Gastrocnemius medialis (tissue), 4 donors: ENCODE measurements around the gene NAA16. TPM values are rescaled to one million over a fixed set of nuclear protein-coding genes. Genes with fewer than 3 reads are reported as not detected.

Experiments used
- ATAC-seq, 2 donors: fragments of 150-250 bp; one replicate each; pipeline ENCODE4 v1.9.1; 2016
- DNase-seq, 2 donors: peaks; one replicate each; pipeline ENCODE4 v3.0.0-alpha.2; 2019
- H3K27ac ChIP-seq, 4 donors: fragments of 200-600 bp; sonication (generic); 1 replicate in 1 of 4; 2 replicates in 3 of 4; pipeline ENCODE4 v1.5.1; 2016 to 2018; ENCODE audit warnings: mild to moderate bottlenecking in 2 of 4, moderate library complexity in 1 of 4
- H3K27me3 ChIP-seq, 3 donors: fragments of 200-600 bp; sonication (generic) in 2 of 3; 1 replicate in 1 of 3; 2 replicates in 2 of 3; pipeline versions ENCODE4 v1.5.1 to v1.6.0; 2016 to 2019; ENCODE audit warnings: mild to moderate bottlenecking in 1 of 3, moderate library complexity in 1 of 3
- H3K36me3 ChIP-seq, 2 donors: fragments of 200-600 bp; sonication (generic) in 1 of 2; one replicate each; pipeline ENCODE4 v1.5.1; 2017 to 2018
- H3K4me1 ChIP-seq, 2 donors: fragments of 200-600 bp; sonication (generic) in 1 of 2; one replicate each; pipeline ENCODE4 v1.5.1; 2016 to 2017; ENCODE audit warnings: mild to moderate bottlenecking in 2 of 2
- H3K4me3 ChIP-seq, 4 donors: fragments of 200-600 bp; sonication (generic) in 3 of 4; 1 replicate in 1 of 4; 2 replicates in 3 of 4; pipeline ENCODE4 v1.5.1; 2016 to 2019; ENCODE audit warnings: mild to moderate bottlenecking in 2 of 4
- H3K9me3 ChIP-seq, 3 donors: fragments of 200-600 bp; sonication (generic) in 2 of 3; 1 replicate in 1 of 3; 2 replicates in 2 of 3; pipeline ENCODE4 v1.5.1; 2016 to 2019
- CTCF ChIP-seq, 5 experiments: fragments of 450-650 bp in 3 of 5; fragments of 200-600 bp in 2 of 5; sonication (generic) in 2 of 5; IDR thresholded peaks in 4 of 5; conservative IDR thresholded peaks in 1 of 5; 1 replicate in 4 of 5; 2 replicates in 1 of 5; pipeline ENCODE4 v1.5.1; 2016 to 2019; ENCODE audit warnings: antibody characterized with exemption in 5 of 5, mild to moderate bottlenecking in 3 of 5, moderate library complexity in 3 of 5
- POLR2A ChIP-seq, 2 donors: fragments of 450-650 bp; IDR thresholded peaks; one replicate each; pipeline ENCODE4 v1.6.1; 2017; ENCODE audit warnings: antibody characterized with exemption in 2 of 2, mild to moderate bottlenecking in 2 of 2, moderate library complexity in 2 of 2
- in situ Hi-C, 4 donors: fragments of 200-750 bp; cut with MboI; loops; one replicate each; pipeline versions ENCODE4 v1.15.0 to v1.8.0; 2017; ENCODE audit warnings: low sequenced_read_pairs in 4 of 4
- intact Hi-C: fragments of 100-400 bp; cut with DNase I; formaldehyde crosslinking; loops from one replicate; pipeline ENCODE4 v1.15.1; 2023; ENCODE audit warnings: low total_unique reads
- total RNA-seq, 4 donors: library from RNA; depleted of rRNA; stranded (reverse); fragments of >200 nt; gene quantifications; one replicate each; pipeline versions ENCODE4 v1.1.0 to v1.2.3, GENCODE V29; 2016

The NAA16 gene
- total RNA-seq, 4 donors from 2014 or later = 8.2 to 30.5 (median 11.6) TPM

- no peak for ATAC-seq
- TF ChIP-seq POLR2A (IDR thresholded peaks at IDR 0.05) = no peak
- no peak for TF ChIP-seq CTCF (IDR thresholded peaks at IDR 0.05 in 4 of 5, conservative IDR thresholded peaks at IDR 0.05 in 1 of 5)
- no peak overlapping the region for H3K4me3 ChIP-seq
- in situ Hi-C loops (no loop called here), intact Hi-C loops (no loop called here)
- no peaks in the 10 kb centered on the region for H3K9me3 ChIP-seq
- no peaks in the 10 kb centered on the region for H3K27me3 ChIP-seq
- H3K4me1 ChIP-seq = no peaks in the 10 kb centered on the region
- no peaks in the 10 kb centered on the region for H3K36me3 ChIP-seq
- DNase-seq = no peak
- no peak overlapping the region for H3K27ac ChIP-seq
These were observed 91.8 kb downstream of the NAA16 start for GRCh38 chr13:41402691-41403511.

GRCh38 chr13:41403983-41404382 is 92.9 kb downstream of the NAA16 start:
- no peaks in the 10 kb centered on the region for H3K27me3 ChIP-seq
- no peaks in the 10 kb centered on the region for H3K4me1 ChIP-seq
- DNase-seq = no peak
- no peak for ATAC-seq
- intact Hi-C loops (no loop called here), in situ Hi-C loops (no loop called here)
- TF ChIP-seq CTCF (IDR thresholded peaks at IDR 0.05 in 4 of 5, conservative IDR thresholded peaks at IDR 0.05 in 1 of 5) = no peak
- no peak for TF ChIP-seq POLR2A (IDR thresholded peaks at IDR 0.05)
- no peak overlapping the region for H3K4me3 ChIP-seq
- no peak overlapping the region for H3K27ac ChIP-seq
- no peaks in the 10 kb centered on the region for H3K9me3 ChIP-seq
- no peaks in the 10 kb centered on the region for H3K36me3 ChIP-seq

- no peak for DNase-seq
- H3K36me3 ChIP-seq = no peaks in the 10 kb centered on the region
- H3K4me1 ChIP-seq = no peaks in the 10 kb centered on the region
- no peak overlapping the region for H3K4me3 ChIP-seq
- in situ Hi-C loops = no loop called here
- no peaks in the 10 kb centered on the region for H3K27me3 ChIP-seq
- H3K9me3 ChIP-seq = no peaks in the 10 kb centered on the region
- TF ChIP-seq POLR2A (IDR thresholded peaks at IDR 0.05) = no peak
- TF ChIP-seq CTCF (IDR thresholded peaks at IDR 0.05 in 4 of 5, conservative IDR thresholded peaks at IDR 0.05 in 1 of 5) = no peak
- no peak for ATAC-seq
- no peak overlapping the region for H3K27ac ChIP-seq
- intact Hi-C loops = no loop called here
These were observed 94.3 kb downstream of the NAA16 start for GRCh38 chr13:41405367-41405766.

- in situ Hi-C loops (no loop called here), intact Hi-C loops (no loop called here)
- Histone ChIP-seq H3K36me3 (no peaks in the 10 kb centered on the region), H3K4me1 (no peaks in the 10 kb centered on the region), H3K27me3 (no peaks in the 10 kb centered on the region), H3K4me3 (no peak overlapping the region), H3K9me3 (no peaks in the 10 kb centered on the region), H3K27ac (no peak overlapping the region)
- ATAC-seq (no peak), DNase-seq (no peak)
- no peak for TF ChIP-seq POLR2A (IDR thresholded peaks at IDR 0.05)
- no peak for TF ChIP-seq CTCF (IDR thresholded peaks at IDR 0.05 in 4 of 5, conservative IDR thresholded peaks at IDR 0.05 in 1 of 5)
These were observed 96.3 kb downstream of the NAA16 start for GRCh38 chr13:41407380-41407779.
